Measurements from ENCODE around the gene MAPK12. TPM values are rescaled to one million over a fixed set of nuclear protein-coding genes. Genes with fewer than 3 reads are reported as not detected.

The MAPK12 gene
- total RNA-seq, 2 donors from 2014 or later, result 1.6 to 9.0 TPM

- ATAC-seq, result no peak
- Mint-ChIP-seq H3K27ac (no peak overlapping the region), H3K4me3 (no peak overlapping the region), H3K36me3 (no peaks in the 10 kb centered on the region), H3K4me1 (ENCODE audit: low read depth in 2 of 2) (peaks cover 0 to 10% of the 10 kb centered on the region in 2 donors), H3K27me3 (no peaks in the 10 kb centered on the region), H3K9me3 (no peaks in the 10 kb centered on the region)
- DNase-seq (ENCODE audit: low spot score), result no peak
Observed at GRCh38 chr22:50224071-50224470, 37.4 kb downstream of the MAPK12 start.

- Mint-ChIP-seq H3K4me1 (ENCODE audit: low read depth in 2 of 2) (peaks cover 0 to 3% of the 10 kb centered on the region in 2 donors), H3K27ac (no peak overlapping the region), H3K36me3 (no peaks in the 10 kb centered on the region), H3K9me3 (no peaks in the 10 kb centered on the region), H3K4me3 (no peak overlapping the region), H3K27me3 (no peaks in the 10 kb centered on the region)
- DNase-seq (ENCODE audit: low spot score) (no peak), ATAC-seq (no peak)
Observed at GRCh38 chr22:50222508-50222907, 39.0 kb downstream of the MAPK12 start.

- ATAC-seq (no peak), DNase-seq (ENCODE audit: low spot score) (no peak)
- Mint-ChIP-seq H3K36me3 (no peaks in the 10 kb centered on the region), H3K4me1 (ENCODE audit: low read depth in 2 of 2) (no peaks in the 10 kb centered on the region), H3K27ac (no peak overlapping the region), H3K9me3 (no peaks in the 10 kb centered on the region), H3K27me3 (no peaks in the 10 kb centered on the region), H3K4me3 (no peak overlapping the region)
Observed at GRCh38 chr22:50221410-50222300, 39.8 kb downstream of the MAPK12 start.

- Mint-ChIP-seq H3K9me3 (no peaks in the 10 kb centered on the region), H3K27ac (no peak overlapping the region), H3K4me3 (no peak overlapping the region), H3K36me3 (no peaks in the 10 kb centered on the region), H3K4me1 (ENCODE audit: low read depth in 2 of 2) (no peaks in the 10 kb centered on the region), H3K27me3 (no peaks in the 10 kb centered on the region)
- DNase-seq (ENCODE audit: low spot score), result no peak
- no peak for ATAC-seq
Observed at GRCh38 chr22:50220603-50221409, 40.7 kb downstream of the MAPK12 start.

- H3K36me3 Mint-ChIP-seq, result peaks cover 1% of the 10 kb centered on the region
Observed at GRCh38 chr22:50219800-50220602, 41.5 kb downstream of the MAPK12 start.

GRCh38 chr22:50218996-50219727 lies 42.3 kb downstream of the MAPK12 start:
- Mint-ChIP-seq H3K4me3 (no peak overlapping the region), H3K4me1 (ENCODE audit: low read depth in 2 of 2) (peaks cover 5 to 6% of the 10 kb centered on the region in 2 donors), H3K9me3 (no peaks in the 10 kb centered on the region), H3K27ac (no peak overlapping the region), H3K36me3 (peaks cover 6% of the 10 kb centered on the region), H3K27me3 (no peaks in the 10 kb centered on the region)
- no peak for DNase-seq (ENCODE audit: low spot score)
- no peak for ATAC-seq

More at GRCh38 chr22:50219800-50220602, 41.5 kb downstream of the MAPK12 start:
- H3K4me3 Mint-ChIP-seq, result no peak overlapping the region
- no peak overlapping the region for H3K27ac Mint-ChIP-seq
- no peak for DNase-seq (ENCODE audit: low spot score)
- H3K4me1 Mint-ChIP-seq (ENCODE audit: low read depth in 2 of 2), result peaks cover under 1 to 2% of the 10 kb centered on the region in 2 donors
- no peak for ATAC-seq
- H3K9me3 Mint-ChIP-seq, result no peaks in the 10 kb centered on the region
- H3K27me3 Mint-ChIP-seq, result no peaks in the 10 kb centered on the region

- H3K27me3 Mint-ChIP-seq, result no peaks in the 10 kb centered on the region
- H3K9me3 Mint-ChIP-seq, result no peaks in the 10 kb centered on the region
- ATAC-seq (no peak), DNase-seq (ENCODE audit: low spot score) (no peak)
- no peak overlapping the region for H3K4me3 Mint-ChIP-seq
- H3K36me3 Mint-ChIP-seq, result peaks cover 6% of the 10 kb centered on the region
- peaks cover 5 to 6% of the 10 kb centered on the region in 2 donors for H3K4me1 Mint-ChIP-seq (ENCODE audit: low read depth in 2 of 2)
- no peak overlapping the region for H3K27ac Mint-ChIP-seq
Observed at GRCh38 chr22:50218153-50218995, 43.1 kb downstream of the MAPK12 start.

- ATAC-seq (no peak), DNase-seq (ENCODE audit: low spot score) (no peak)
- peaks cover 5 to 9% of the 10 kb centered on the region in 2 donors for H3K4me1 Mint-ChIP-seq (ENCODE audit: low read depth in 2 of 2)
- H3K36me3 Mint-ChIP-seq, result peaks cover 10% of the 10 kb centered on the region
- H3K4me3 Mint-ChIP-seq, result no peak overlapping the region
- H3K27ac Mint-ChIP-seq, result no peak overlapping the region
- no peaks in the 10 kb centered on the region for H3K27me3 Mint-ChIP-seq
- H3K9me3 Mint-ChIP-seq, result no peaks in the 10 kb centered on the region
Observed at GRCh38 chr22:50217543-50218152, 43.8 kb downstream of the MAPK12 start.

GRCh38 chr22:50216684-50217520 lies 44.6 kb downstream of the MAPK12 start:
- Mint-ChIP-seq H3K27me3 (no peaks in the 10 kb centered on the region), H3K27ac (no peak overlapping the region), H3K4me1 (ENCODE audit: low read depth in 2 of 2) (peaks cover 5 to 14% of the 10 kb centered on the region in 2 donors), H3K36me3 (peaks cover 13% of the 10 kb centered on the region), H3K9me3 (no peaks in the 10 kb centered on the region), H3K4me3 (no peak overlapping the region)
- ATAC-seq, result peak in 1 of 2 donors; percentile 4
- no peak for DNase-seq (ENCODE audit: low spot score)

GRCh38 chr22:50216055-50216683 lies 45.3 kb downstream of the MAPK12 start:
- Mint-ChIP-seq H3K4me1 (ENCODE audit: low read depth in 2 of 2) (peaks cover 5 to 16% of the 10 kb centered on the region in 2 donors), H3K36me3 (peaks cover 13% of the 10 kb centered on the region), H3K9me3 (no peaks in the 10 kb centered on the region), H3K27me3 (no peaks in the 10 kb centered on the region), H3K4me3 (no peak overlapping the region), H3K27ac (no peak overlapping the region)
- no peak for ATAC-seq
- no peak for DNase-seq (ENCODE audit: low spot score)

All from natural killer cell treated with Interleukin-12 subunit alpha and Interleukin-12 subunit beta and Interleukin-15 and Interleukin-18, amount 100 ng/mL, for 72 hours (primary cell).